HG03066 (cell line): ENCODE results near the gene ZNF383.
A peak's percentile ranks its signal among the peaks of the same experiment; 100 is the strongest.
"Not testable (repeated sequence)": the region's sequence is repeated elsewhere in the genome, so short reads cannot be mapped to it uniquely, and the experiment has no call there.

Experiments
- ATAC-seq: cut with Tn5 transposase; IDR thresholded peaks from one replicate; pipeline ENCODE4 v1.9.1; 2021; ENCODE audit warnings: low read depth; ENCODE audit not compliant: unreplicated experiment

ZNF383 gene

DNA sequence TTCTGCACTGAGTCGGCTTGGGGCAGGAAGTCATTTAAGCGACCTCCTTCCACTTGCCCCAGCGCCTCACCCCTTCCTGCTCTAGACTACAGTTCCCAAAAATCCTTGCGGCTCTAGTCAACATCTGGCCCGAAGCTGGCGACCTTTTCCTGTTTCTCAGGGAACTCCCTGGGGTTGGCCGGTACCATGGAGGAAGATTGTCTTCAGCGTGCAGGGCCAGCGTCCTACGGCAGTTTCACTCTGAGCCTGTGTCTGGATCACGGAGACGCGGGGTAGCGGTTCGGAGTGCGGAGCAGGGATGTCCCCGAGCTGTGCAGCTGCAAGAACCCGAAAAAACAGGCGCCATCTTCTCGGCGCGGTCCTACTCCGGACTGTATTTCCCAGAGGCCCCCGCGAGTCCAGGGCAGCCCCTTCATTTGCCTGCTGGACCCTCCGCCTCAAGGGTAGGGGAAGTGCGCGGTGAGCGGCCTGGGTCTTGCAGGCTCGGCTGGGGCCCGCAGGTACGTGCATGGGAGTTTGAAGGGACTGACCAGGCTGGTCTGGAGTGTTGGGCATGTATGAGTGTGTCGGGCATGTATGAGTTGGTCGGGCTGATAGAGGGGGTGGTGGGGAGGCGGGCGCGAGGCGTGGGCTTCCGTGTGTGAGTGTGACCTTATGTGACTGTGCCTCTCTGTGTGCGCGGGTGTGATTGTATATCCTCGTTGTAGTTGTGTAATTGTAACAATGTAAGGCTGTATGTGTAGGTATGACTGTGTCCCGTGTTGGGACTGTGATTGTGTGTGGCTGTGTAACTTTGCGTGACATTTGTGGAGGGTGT lies at the start of gene ZNF383:
TSS of gene ZNF383 (plus strand) at position 440 of the 817 bp plus-strand sequence. CDS start 12,240 bp downstream, outside the sequence.
- peak; percentile 86 for ATAC-seq

GRCh38 chr19:37172368-37173366 lies 45.3 kb upstream of the ZNF383 start, which contains the start of gene ZNF585A:
Gene ZNF585A, minus strand, starts transcription at chr19:37172695. Its CDS starts 2,785 bp downstream, at chr19:37169910.
- ATAC-seq = peak; percentile 85

GRCh38 chr19:37186071-37186470 lies 31.9 kb upstream of the ZNF383 start:
- not testable (repeated sequence) for ATAC-seq

DNA sequence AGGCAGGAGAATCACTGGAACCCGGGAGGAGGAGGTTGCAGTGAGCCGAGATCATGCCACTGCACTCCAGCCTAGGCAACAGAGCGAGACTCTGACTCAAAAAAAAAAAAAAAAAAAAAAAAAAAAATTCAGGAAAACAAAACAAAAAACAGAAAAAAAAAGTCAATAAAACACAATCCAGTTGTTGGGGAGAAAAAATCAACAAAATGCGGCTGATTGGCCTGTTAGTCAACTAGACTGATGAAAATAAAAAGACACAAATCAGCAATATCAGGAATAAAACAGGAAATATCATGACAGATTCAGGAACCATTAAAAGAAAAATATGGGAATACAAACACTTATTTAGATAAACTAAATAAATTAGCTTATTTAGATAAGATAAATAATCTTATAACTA lies 22.8 kb upstream of the ZNF383 start:
- not testable (repeated sequence) for ATAC-seq

DNA sequence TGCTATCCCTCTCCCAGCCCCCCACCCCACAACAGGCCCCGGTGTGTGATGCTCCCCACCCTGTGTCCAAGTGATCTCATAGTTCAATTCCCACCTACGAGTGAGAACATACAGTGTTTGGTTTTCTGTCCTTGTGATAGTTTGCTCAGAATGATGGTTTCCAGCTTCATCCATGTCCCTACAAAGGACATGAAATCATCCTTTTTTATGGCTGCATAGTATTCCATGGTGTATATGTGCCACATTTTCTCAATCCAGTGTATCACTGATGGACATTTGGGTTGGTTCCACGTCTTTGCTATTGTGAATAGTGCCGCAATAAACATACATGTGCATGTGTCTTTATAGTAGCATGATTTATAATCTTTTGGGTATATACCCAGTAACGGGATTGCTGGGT lies 20.9 kb upstream of the ZNF383 start:
- not testable (repeated sequence) for ATAC-seq

DNA sequence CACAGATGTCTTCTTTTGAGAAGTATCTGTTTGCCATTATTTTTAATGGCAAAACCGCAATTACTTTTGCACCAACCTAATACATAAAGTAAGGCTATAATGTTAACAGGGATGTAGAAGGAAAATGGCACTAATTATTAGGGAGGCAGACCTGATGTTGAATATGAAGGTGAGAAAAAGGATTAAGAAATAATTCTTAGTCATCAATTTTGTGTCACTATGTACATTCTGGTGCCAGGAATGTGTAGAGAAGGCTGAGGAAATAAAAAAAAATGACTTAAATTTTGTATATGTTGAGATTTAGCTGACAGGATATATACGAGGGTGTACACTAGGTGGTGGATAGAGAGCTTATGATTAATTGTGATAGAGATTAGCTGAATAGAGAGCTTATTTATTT lies 20.2 kb upstream of the ZNF383 start:
- ATAC-seq = no peak

DNA sequence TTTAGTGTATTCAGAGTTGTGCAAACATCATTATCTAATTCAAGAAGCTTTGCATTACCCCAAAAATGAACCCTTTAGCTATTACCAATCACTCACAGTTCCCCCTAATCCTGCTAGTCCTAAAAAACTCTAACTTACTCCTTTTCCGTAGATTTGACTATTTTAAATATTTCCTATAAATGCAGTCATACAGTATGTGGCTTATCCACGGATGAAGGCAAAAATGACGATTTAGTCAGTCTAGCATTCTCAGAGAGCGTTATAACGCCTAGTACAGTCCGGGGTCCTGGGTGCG lies 587 bp upstream of the ZNF383 start:
- no peak for ATAC-seq

- ATAC-seq = no peak
Measured at GRCh38 chr19:37218592-37218935, 550 bp downstream of the ZNF383 start.

- ATAC-seq = no peak
Measured at GRCh38 chr19:37220383-37220782, 2.4 kb downstream of the ZNF383 start.

DNA sequence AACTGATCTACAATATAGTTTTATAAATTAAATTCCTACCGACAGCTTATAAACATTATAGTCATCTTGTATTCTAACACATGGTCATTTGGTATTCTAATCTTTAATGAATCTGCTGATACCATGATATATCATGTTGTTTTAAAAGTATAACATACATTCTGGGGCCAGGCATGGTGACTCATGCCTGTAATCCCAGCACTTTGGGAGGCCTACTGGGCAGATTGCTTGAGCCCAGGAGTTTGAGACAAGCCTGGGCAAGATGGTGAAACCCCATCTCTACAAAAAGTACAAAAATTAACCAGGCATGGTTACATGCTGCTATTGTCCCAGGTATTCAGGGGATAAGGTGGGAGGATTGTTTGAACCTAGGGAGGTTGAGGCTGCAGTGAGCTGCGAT lies 3.1 kb downstream of the ZNF383 start:
- ATAC-seq = no peak

DNA sequence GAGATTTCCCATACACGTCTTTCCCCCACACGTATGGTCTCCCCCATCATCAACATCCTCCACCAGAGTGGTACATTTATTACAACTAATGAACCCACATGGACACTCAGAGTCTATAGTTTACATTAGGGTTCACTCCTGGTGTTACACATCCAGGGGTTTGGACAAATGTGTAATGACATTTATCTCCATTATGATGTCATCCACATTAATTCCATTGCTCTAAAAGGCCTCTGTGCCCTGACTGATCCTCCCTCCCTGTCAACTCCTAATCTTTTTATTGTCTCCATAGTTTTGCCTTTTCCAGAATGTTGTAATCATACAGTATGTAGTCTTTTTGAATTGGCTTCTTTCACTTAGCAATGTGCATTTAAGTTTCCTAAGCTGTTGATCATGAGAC lies 8.2 kb downstream of the ZNF383 start:
- ATAC-seq = no peak

GRCh38 chr19:37227996-37228395 lies 10.0 kb downstream of the ZNF383 start:
- ATAC-seq = no peak

- no peak for ATAC-seq
Measured at GRCh38 chr19:37243206-37243632, 25.2 kb downstream of the ZNF383 start.

GRCh38 chr19:37251308-37252229 lies 33.6 kb downstream of the ZNF383 start:
- no peak for ATAC-seq

DNA sequence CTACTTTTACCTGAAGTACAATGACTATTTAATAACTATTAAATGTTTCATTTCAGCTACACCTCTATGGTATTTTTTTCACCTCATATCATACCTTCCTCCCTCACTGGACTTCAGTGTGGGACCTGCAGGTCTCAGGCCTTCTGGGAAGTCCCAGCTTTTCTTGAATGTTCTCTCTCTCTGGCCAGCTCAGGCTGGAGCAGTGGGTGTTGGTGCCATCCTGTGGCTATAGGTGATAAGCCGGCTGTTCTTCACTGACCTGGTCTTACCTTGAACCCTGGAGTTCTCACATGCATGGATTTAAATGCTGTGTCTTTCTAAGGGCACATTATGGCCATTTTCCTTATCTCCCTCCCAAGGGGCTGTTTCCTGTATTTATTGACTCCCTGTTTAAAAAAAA lies 45.0 kb downstream of the ZNF383 start:
- ATAC-seq = not testable (repeated sequence)

- ATAC-seq = not testable (repeated sequence)
Measured at GRCh38 chr19:37267005-37267404, 49.0 kb downstream of the ZNF383 start.

DNA sequence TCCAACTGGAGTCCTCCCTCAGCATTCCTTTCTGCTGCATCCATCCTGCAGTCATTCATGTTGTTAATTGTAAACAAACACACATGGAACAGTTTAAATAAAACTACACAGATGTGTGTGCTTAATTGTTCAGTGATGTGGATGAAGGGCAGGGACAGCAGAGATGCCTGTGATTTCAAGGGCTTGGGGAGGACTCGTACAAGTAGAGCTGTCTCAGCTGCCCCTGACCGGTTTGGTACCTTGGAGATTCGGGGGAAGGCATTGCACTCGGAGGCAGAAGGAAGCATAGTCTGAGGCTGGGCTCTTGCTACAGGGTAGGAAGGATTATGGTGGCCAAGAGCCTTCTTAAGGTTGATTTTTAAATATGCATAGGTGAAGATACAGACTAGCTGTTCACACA lies 49.7 kb downstream of the ZNF383 start:
- ATAC-seq = not testable (repeated sequence)

- not testable (repeated sequence) for ATAC-seq
Measured at GRCh38 chr19:37280656-37281055, 62.6 kb downstream of the ZNF383 start.

- not testable (repeated sequence) for ATAC-seq
Measured at GRCh38 chr19:37284020-37284419, 66.0 kb downstream of the ZNF383 start.

- not testable (repeated sequence) for ATAC-seq
Measured at GRCh38 chr19:37289229-37289628, 71.2 kb downstream of the ZNF383 start.
